NT2/D1 (cell line): ENCODE results near the gene CLIC1.

Experiments used
- DNase-seq: peaks from one replicate; pipeline ENCODE4 v3.0.0-alpha.2; 2011; ENCODE audit warnings: low read depth, low spot score
- H3K27me3 ChIP-seq: 2 replicates; pipeline ENCODE4 v1.6.0; 2011; ENCODE audit warnings: mild to moderate bottlenecking; ENCODE audit not compliant: insufficient read length, insufficient read depth
- H3K36me3 ChIP-seq: 2 replicates; pipeline ENCODE4 v1.6.1; 2011; ENCODE audit warnings: mild to moderate bottlenecking, low read length, mixed read lengths; ENCODE audit not compliant: insufficient read depth, insufficient read length
- H3K4me1 ChIP-seq: 2 replicates; pipeline ENCODE4 v1.5.1; 2011; ENCODE audit not compliant: insufficient read depth, insufficient read length
- H3K4me3 ChIP-seq: 2 replicates; pipeline ENCODE4 v1.5.1; 2011; ENCODE audit warnings: low read depth; ENCODE audit not compliant: insufficient read length
- H3K9ac ChIP-seq: 2 replicates; pipeline ENCODE4 v1.6.0; 2011; ENCODE audit warnings: low read depth; ENCODE audit not compliant: insufficient read length
- H3K9me3 ChIP-seq: 2 replicates; pipeline ENCODE4 v1.5.1; 2011; ENCODE audit warnings: mild to moderate bottlenecking, low read length; ENCODE audit not compliant: insufficient read depth
- SUZ12 ChIP-seq: IDR thresholded peaks from 2 replicates; pipeline ENCODE4 v1.6.1; 2011; ENCODE audit not compliant: insufficient read length, insufficient read depth; ENCODE audit errors: extremely low read depth
- YY1 ChIP-seq: IDR thresholded peaks from 2 replicates; pipeline ENCODE4 v1.6.1; 2011; ENCODE audit not compliant: insufficient read length, insufficient read depth
- ZNF274 ChIP-seq: IDR thresholded peaks from 2 replicates; pipeline ENCODE4 v1.6.1; 2011; ENCODE audit warnings: mild to moderate bottlenecking, low read depth, low read length

Gene CLIC1

DNA sequence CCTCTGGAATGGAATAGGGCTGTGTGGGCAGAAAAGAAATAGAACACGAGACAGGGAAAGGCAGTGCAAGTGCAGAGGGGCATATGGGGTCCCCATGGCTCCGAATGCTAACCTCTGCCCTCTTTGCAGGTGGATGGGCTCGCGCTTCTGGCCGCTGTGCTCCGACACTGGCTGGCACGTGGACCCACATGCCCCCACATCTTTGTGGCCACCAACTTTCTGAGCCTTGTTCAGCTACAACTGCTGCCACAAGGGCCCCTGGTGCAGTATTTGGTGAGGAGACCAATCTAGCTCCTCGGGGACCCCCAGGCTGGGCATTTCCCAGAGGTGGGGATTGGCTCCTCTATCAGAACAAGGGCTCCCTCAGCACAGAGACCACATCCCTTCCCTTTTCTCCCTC lies 25.0 kb upstream of the CLIC1 start:
- DNase-seq = no peak
- no peak for TF ChIP-seq SUZ12
- TF ChIP-seq ZNF274 = no peak
- TF ChIP-seq YY1 = no peak
- Histone ChIP-seq H3K27me3 (no peaks in the 10 kb centered on the region), H3K9me3 (no peaks in the 10 kb centered on the region), H3K36me3 (peaks cover 59% of the 10 kb centered on the region), H3K4me3 (no peak overlapping the region), H3K4me1 (peaks cover 6% of the 10 kb centered on the region), H3K9ac (no peak overlapping the region)

DNA sequence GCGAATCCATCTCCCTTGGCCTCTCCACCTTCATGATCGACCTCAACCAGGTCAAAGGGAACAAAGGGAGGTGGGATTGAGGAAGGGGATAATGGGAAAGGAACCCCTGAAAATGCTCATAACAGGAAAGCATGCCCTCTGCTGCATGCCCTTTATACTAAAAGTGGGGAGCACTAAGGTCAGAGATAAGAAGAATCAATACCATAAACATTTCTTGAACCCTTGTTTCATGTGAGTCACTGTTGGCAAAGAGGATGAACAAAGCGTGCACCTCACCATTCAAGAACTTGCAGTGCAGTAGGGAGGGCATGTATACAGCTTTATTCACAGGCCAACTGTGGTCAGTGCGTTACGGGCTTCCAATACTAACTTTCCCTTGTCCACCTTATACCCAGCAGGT lies 24.5 kb upstream of the CLIC1 start:
- DNase-seq = no peak
- no peaks in the 10 kb centered on the region for H3K9me3 ChIP-seq
- H3K9ac ChIP-seq = no peak overlapping the region
- H3K4me1 ChIP-seq = peaks cover 6% of the 10 kb centered on the region
- TF ChIP-seq YY1 (no peak), ZNF274 (no peak), SUZ12 (no peak)
- peaks cover 58% of the 10 kb centered on the region for H3K36me3 ChIP-seq
- H3K4me3 ChIP-seq = no peak overlapping the region
- no peaks in the 10 kb centered on the region for H3K27me3 ChIP-seq

DNA sequence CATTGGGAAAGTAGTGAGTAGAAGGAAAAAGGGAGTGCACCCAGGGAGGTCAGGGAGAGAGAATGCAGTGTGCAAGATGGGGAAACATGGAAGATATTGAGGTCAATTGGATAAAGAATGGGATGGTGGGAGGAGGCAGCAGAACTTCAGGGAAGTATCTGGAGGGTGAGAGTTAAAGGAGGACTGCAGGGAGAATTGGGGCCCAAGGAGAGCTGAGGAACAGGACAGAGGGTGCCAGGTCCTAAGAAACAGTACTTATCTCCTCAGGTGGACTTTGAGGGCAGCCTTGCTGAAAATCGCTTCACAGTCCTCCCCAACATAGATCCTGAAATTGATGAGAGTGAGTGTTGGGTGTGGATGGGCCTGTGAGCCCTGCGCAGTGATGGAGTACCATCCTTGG lies 22.0 kb upstream of the CLIC1 start:
- Histone ChIP-seq H3K9me3 (no peaks in the 10 kb centered on the region), H3K27me3 (no peaks in the 10 kb centered on the region), H3K9ac (no peak overlapping the region), H3K36me3 (peaks cover 43% of the 10 kb centered on the region), H3K4me3 (no peak overlapping the region), H3K4me1 (peaks cover 4% of the 10 kb centered on the region)
- DNase-seq = no peak
- TF ChIP-seq YY1 (no peak), ZNF274 (no peak), SUZ12 (no peak)

DNA sequence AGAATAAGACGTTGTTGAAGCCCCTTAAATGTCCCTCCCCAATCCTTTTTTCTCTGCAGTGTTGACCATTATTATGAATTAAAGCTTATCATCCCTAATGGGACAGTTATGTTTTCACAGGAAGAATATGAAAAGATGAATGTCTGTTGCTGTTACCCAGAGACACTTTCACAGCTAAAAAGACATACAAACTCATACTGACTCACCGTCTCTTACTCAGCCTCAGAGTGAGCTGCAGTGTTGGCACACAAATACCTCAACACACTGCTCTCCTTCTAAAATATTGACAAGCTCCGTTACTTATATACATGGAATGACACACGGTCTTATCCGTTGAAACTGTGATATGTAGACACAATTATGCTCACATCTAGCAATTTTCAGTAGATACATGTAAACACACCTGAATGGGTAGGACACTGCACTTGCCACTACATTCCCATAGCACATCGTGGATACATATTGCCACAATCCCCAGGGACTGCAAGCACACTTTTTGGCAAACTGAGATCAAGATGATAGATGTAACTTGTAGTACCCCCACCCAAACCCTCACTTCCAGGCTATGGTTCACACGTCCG lies 16.5 kb upstream of the CLIC1 start:
- H3K36me3 ChIP-seq = peaks cover 13% of the 10 kb centered on the region
- TF ChIP-seq SUZ12 = no peak
- TF ChIP-seq ZNF274 = no peak
- no peak for TF ChIP-seq YY1
- no peaks in the 10 kb centered on the region for H3K27me3 ChIP-seq
- H3K9me3 ChIP-seq = no peaks in the 10 kb centered on the region
- no peaks in the 10 kb centered on the region for H3K4me1 ChIP-seq
- DNase-seq = no peak
- no peak overlapping the region for H3K4me3 ChIP-seq
- no peak overlapping the region for H3K9ac ChIP-seq

DNA sequence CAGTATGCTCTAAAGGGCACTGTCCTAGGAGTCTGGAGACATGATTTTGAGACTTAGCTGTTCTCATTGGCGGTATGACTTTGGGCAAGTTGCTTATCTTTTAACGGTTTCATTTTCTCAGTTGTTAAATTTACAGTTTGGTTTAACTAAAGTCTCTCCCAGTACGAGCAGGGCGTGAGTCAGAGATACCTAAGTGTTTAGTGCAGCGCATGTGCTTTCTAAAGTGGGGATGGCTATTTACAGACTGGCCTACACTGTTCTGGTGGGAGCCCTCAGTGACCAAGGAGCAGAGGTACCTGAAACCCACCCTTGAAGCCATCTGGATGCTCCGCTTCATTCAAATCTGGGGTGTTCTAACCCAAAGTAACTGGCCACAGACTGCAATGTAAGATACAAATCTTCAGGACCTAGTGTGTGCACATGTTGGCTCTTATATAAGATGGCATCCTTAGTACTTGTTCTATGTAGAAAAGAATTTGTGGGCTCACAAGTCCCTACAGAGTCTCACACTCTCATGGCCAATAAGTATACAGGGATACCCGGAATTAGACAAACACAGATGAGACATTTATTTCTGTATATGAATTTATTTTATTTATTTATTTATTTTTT lies 14.2 kb upstream of the CLIC1 start:
- H3K4me1 ChIP-seq = no peaks in the 10 kb centered on the region
- H3K36me3 ChIP-seq = peaks cover 23% of the 10 kb centered on the region
- H3K4me3 ChIP-seq = no peak overlapping the region
- TF ChIP-seq ZNF274 (no peak), SUZ12 (no peak), YY1 (no peak)
- H3K27me3 ChIP-seq = no peaks in the 10 kb centered on the region
- H3K9ac ChIP-seq = no peak overlapping the region
- H3K9me3 ChIP-seq = no peaks in the 10 kb centered on the region
- no peak for DNase-seq

DNA sequence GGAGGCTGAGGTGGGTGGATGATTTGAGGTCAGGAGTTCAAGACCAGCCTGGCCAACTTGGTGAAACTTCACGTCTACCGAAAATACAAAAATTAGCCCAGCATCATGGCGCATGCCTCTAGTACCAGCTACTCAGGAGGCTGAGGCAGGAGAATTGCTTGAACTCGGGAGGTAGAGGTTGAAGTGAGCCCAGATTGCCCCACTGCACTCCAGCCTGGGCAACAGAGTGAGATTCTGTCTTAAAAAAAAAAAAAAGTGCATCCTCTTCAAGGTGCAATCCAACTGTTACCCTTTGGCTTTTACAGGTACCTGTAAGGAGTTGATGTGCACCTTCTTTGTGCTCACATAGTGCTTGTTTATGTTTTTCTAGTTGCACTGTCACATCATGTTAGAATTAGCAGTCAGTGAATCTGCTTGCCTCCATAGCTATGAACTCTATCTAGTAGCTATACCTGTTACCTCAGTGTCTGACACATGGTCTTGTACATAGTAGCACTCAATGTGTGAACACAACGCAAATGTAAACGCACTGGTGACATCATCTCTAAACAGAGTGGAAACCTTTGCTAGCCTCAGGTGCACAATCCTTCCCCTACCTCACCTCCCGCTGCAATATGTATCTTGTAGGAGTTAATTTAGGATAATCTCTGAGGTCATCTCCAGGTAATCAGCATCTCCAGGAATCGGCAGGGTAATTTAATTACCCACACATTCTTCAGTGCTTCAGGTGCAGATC lies 13.1 kb upstream of the CLIC1 start:
- H3K27me3 ChIP-seq = no peaks in the 10 kb centered on the region
- DNase-seq = no peak
- H3K4me1 ChIP-seq = no peaks in the 10 kb centered on the region
- no peaks in the 10 kb centered on the region for H3K9me3 ChIP-seq
- no peak overlapping the region for H3K4me3 ChIP-seq
- no peak overlapping the region for H3K9ac ChIP-seq
- peaks cover 24% of the 10 kb centered on the region for H3K36me3 ChIP-seq
- TF ChIP-seq YY1 = no peak
- TF ChIP-seq ZNF274 = no peak
- no peak for TF ChIP-seq SUZ12

DNA sequence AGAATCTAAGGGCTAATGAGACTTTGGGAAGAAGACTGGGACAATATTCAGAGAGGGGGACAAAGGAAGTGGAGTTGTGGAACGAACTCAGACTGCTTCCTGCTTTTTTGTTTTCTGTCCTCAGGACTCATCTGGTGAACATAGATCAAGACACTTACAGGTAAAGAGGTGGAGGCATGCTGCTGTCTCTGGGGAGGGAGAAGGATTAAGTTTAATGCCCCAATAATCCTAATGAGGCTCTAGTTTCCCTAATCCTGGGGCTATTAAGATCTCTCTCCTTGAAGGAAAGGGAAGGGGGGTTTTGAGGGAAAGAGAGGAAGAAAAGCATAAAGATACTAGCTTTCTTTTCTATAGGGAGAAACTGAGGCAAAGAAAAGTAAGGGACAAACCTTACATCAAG lies 8.1 kb upstream of the CLIC1 start:
- DNase-seq = no peak
- TF ChIP-seq YY1 (no peak), ZNF274 (no peak), SUZ12 (no peak)
- Histone ChIP-seq H3K9me3 (no peaks in the 10 kb centered on the region), H3K36me3 (peaks cover 48% of the 10 kb centered on the region), H3K4me3 (no peak overlapping the region), H3K27me3 (no peaks in the 10 kb centered on the region), H3K9ac (no peak overlapping the region), H3K4me1 (no peaks in the 10 kb centered on the region)

DNA sequence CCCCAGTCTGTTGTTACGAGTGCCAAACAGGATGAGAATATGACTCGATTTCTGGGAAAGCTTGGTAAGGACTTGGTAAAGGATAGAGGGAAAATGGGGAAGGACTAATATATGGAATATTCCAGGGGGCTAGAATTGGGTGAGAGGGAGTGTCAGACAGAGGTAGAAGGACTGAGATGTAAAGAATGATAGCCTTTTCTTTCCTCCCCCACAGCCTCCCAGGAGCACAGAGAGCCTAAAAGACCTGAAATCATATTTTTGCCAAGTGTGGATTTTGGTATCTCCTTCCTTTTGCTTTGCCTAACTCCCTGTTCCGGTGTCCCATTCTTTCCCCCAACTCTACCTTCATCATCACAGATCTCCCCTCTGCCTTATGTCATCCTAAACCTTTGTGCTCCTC lies 6.6 kb upstream of the CLIC1 start:
- no peaks in the 10 kb centered on the region for H3K27me3 ChIP-seq
- DNase-seq = no peak
- H3K36me3 ChIP-seq = peaks cover 45% of the 10 kb centered on the region
- H3K9me3 ChIP-seq = no peaks in the 10 kb centered on the region
- TF ChIP-seq ZNF274 = no peak
- TF ChIP-seq SUZ12 = no peak
- H3K4me1 ChIP-seq = no peaks in the 10 kb centered on the region
- H3K4me3 ChIP-seq = no peak overlapping the region
- no peak overlapping the region for H3K9ac ChIP-seq
